ENCODE measurements around the gene DEFB124. TPM values are rescaled to one million over a fixed set of nuclear protein-coding genes. Genes with fewer than 3 reads are reported as not detected.
A peak's percentile ranks its signal among the peaks of the same experiment; 100 is the strongest.

Gene DEFB124
- total RNA-seq, 4 donors from 2014 or later: not detected

GRCh38 chr20:31496761-31497295, 21.9 kb upstream of the DEFB124 start:
- H3K27me3 ChIP-seq: no peaks in the 10 kb centered on the region
- peaks cover 0 to 5% (median 0%) of the 10 kb centered on the region in 4 donors for H3K4me1 ChIP-seq
- H3K27ac ChIP-seq: peak overlapping the region in 2 of 4 donors; percentile 33 to 44
- DNase-seq: no peak
- no peaks in the 10 kb centered on the region for H3K36me3 ChIP-seq
- no peak overlapping the region for H3K4me3 ChIP-seq
- H3K9me3 ChIP-seq: no peaks in the 10 kb centered on the region
- TF ChIP-seq POLR2A (IDR thresholded peaks at IDR 0.05) (no peak), CTCF (IDR thresholded peaks at IDR 0.05) (no peak)

GRCh38 chr20:31494131-31494530, 19.2 kb upstream of the DEFB124 start:
- Histone ChIP-seq H3K27ac (no peak overlapping the region), H3K9me3 (no peaks in the 10 kb centered on the region), H3K4me1 (peaks cover 0 to 5% (median 0%) of the 10 kb centered on the region in 4 donors), H3K4me3 (no peak overlapping the region), H3K36me3 (no peaks in the 10 kb centered on the region), H3K27me3 (no peaks in the 10 kb centered on the region)
- TF ChIP-seq POLR2A (IDR thresholded peaks at IDR 0.05): no peak
- TF ChIP-seq CTCF (IDR thresholded peaks at IDR 0.05): peak in 3 of 6 experiments; percentile 19 to 23 (median 19)
- no peak for DNase-seq

GRCh38 chr20:31490752-31491151, 15.8 kb upstream of the DEFB124 start:
- Histone ChIP-seq H3K27me3 (no peaks in the 10 kb centered on the region), H3K4me1 (no peaks in the 10 kb centered on the region), H3K4me3 (no peak overlapping the region), H3K27ac (no peak overlapping the region), H3K9me3 (no peaks in the 10 kb centered on the region), H3K36me3 (no peaks in the 10 kb centered on the region)
- TF ChIP-seq CTCF (IDR thresholded peaks at IDR 0.05) (no peak), POLR2A (IDR thresholded peaks at IDR 0.05) (no peak)
- no peak for DNase-seq

- H3K27ac ChIP-seq: no peak overlapping the region
- no peak for TF ChIP-seq POLR2A (IDR thresholded peaks at IDR 0.05)
- no peak for TF ChIP-seq CTCF (IDR thresholded peaks at IDR 0.05)
- no peak for DNase-seq
These were observed 14.2 kb upstream of the DEFB124 start for GRCh38 chr20:31489152-31489551.

GRCh38 chr20:31488115-31488514, 13.2 kb upstream of the DEFB124 start:
- H3K27me3 ChIP-seq: no peaks in the 10 kb centered on the region
- no peaks in the 10 kb centered on the region for H3K4me1 ChIP-seq
- H3K9me3 ChIP-seq: no peaks in the 10 kb centered on the region
- TF ChIP-seq CTCF (IDR thresholded peaks at IDR 0.05) (no peak), POLR2A (IDR thresholded peaks at IDR 0.05) (no peak)
- H3K36me3 ChIP-seq: no peaks in the 10 kb centered on the region
- H3K27ac ChIP-seq: peak overlapping the region in 2 of 4 donors; percentile 1 to 48
- DNase-seq: no peak
- no peak overlapping the region for H3K4me3 ChIP-seq

More at GRCh38 chr20:31489152-31489551, 14.2 kb upstream of the DEFB124 start:
- Histone ChIP-seq H3K9me3 (no peaks in the 10 kb centered on the region), H3K36me3 (no peaks in the 10 kb centered on the region), H3K4me1 (no peaks in the 10 kb centered on the region), H3K27me3 (no peaks in the 10 kb centered on the region), H3K4me3 (no peak overlapping the region)
